Tibial nerve (tissue), 4 donors: ENCODE measurements around the gene TSGA10IP. TPM values are rescaled to one million over a fixed set of nuclear protein-coding genes. Genes with fewer than 3 reads are reported as not detected.

Experiments
- DNase-seq, 2 donors: peaks; one replicate each; pipeline ENCODE4 v3.0.0-alpha.2; 2019; ENCODE audit warnings: low spot score in 2 of 2
- H3K27ac ChIP-seq, 4 donors: fragments of 200-600 bp; sonication (generic) in 3 of 4; one replicate each; pipeline ENCODE4 v1.5.1; 2017 to 2019; ENCODE audit warnings: mild to moderate bottlenecking in 1 of 4
- H3K27me3 ChIP-seq, 2 donors: fragments of 200-600 bp; sonication (generic) in 1 of 2; one replicate each; pipeline versions ENCODE4 v1.5.1 to v1.6.0; 2017 to 2019
- H3K36me3 ChIP-seq, 3 donors: fragments of 200-600 bp; sonication (generic); one replicate each; pipeline ENCODE4 v1.5.1; 2018 to 2019
- H3K4me1 ChIP-seq, 4 donors: fragments of 200-600 bp; sonication (generic) in 3 of 4; one replicate each; pipeline ENCODE4 v1.5.1; 2017 to 2019
- H3K4me3 ChIP-seq, 4 donors: fragments of 200-600 bp; sonication (generic) in 3 of 4; one replicate each; pipeline ENCODE4 v1.5.1; 2017 to 2019; ENCODE audit warnings: mild to moderate bottlenecking in 1 of 4, moderate library complexity in 1 of 4
- H3K9me3 ChIP-seq, 4 donors: fragments of 200-600 bp; sonication (generic) in 3 of 4; one replicate each; pipeline ENCODE4 v1.5.1; 2017 to 2019
- EP300 ChIP-seq, 2 donors: sonication (generic); formaldehyde crosslinking; IDR thresholded peaks; one replicate each; pipeline ENCODE4 v1.6.1; 2017; ENCODE audit warnings: antibody characterized with exemption in 2 of 2, mild to moderate bottlenecking in 1 of 2
- POLR2A ChIP-seq, 2 donors: fragments of 450-650 bp; IDR thresholded peaks; one replicate each; pipeline ENCODE4 v1.6.1; 2017; ENCODE audit warnings: antibody characterized with exemption in 2 of 2, mild to moderate bottlenecking in 2 of 2, moderate library complexity in 2 of 2
- WGBS, 2 donors: methylation state at CpG; one replicate each; pipeline ENCODE4 v1.1.5; 2018; 5-methylcytosine and 5-hydroxymethylcytosine counted together
- total RNA-seq, 4 donors: library from RNA; depleted of rRNA; stranded (reverse); fragments of >200 nt; gene quantifications; one replicate each; pipeline ENCODE4 v1.1.0, GENCODE V29; 2016
- TF ChIP-seq, protein P1 (sequence below), 5 experiments: fragments of 200-600 bp in 3 of 5; fragments of 450-650 bp in 2 of 5; sonication (generic) in 3 of 5; IDR thresholded peaks; one replicate each; pipeline ENCODE4 v1.5.1; 2016 to 2019; ENCODE audit warnings: antibody characterized with exemption in 5 of 5, mild to moderate bottlenecking in 3 of 5, moderate library complexity in 2 of 5

TSGA10IP gene
- total RNA-seq, 4 donors from 2014 or later: not detected

DNA sequence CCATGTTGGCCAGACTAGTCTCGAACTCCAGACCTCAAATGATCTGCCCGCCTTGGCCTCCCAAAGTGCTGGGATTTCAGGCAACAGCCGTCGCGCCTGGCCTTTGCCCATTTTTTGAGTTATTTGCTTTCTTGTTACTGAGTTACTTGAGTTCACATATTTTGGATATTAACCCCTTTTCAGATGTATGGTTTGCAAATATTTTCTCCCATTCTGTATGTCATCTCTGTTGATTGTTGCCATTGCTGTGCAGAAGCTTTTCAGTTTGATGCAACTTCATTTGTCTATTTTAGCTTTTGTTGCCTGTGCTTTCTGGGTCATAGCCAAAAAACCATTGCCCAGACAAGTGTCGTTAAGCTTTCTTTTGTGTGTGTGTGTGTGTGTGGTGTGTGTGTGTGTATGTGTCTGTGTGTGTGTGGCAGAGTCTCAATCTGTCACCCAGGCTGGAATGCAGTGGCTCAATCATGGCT is 6.8 kb downstream of the TSGA10IP start:
- no peak for DNase-seq
- TF ChIP-seq, protein P1, sequence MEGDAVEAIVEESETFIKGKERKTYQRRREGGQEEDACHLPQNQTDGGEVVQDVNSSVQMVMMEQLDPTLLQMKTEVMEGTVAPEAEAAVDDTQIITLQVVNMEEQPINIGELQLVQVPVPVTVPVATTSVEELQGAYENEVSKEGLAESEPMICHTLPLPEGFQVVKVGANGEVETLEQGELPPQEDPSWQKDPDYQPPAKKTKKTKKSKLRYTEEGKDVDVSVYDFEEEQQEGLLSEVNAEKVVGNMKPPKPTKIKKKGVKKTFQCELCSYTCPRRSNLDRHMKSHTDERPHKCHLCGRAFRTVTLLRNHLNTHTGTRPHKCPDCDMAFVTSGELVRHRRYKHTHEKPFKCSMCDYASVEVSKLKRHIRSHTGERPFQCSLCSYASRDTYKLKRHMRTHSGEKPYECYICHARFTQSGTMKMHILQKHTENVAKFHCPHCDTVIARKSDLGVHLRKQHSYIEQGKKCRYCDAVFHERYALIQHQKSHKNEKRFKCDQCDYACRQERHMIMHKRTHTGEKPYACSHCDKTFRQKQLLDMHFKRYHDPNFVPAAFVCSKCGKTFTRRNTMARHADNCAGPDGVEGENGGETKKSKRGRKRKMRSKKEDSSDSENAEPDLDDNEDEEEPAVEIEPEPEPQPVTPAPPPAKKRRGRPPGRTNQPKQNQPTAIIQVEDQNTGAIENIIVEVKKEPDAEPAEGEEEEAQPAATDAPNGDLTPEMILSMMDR (IDR thresholded peaks at IDR 0.05): no peak
- no peak for TF ChIP-seq EP300 (IDR thresholded peaks at IDR 0.05)
- no peak for TF ChIP-seq POLR2A (IDR thresholded peaks at IDR 0.05)
- H3K4me1 ChIP-seq: no peaks in the 10 kb centered on the region
- no peaks in the 10 kb centered on the region for H3K9me3 ChIP-seq
- H3K4me3 ChIP-seq: no peak overlapping the region
- WGBS, 2 donors: 49 to 54% methylated on average over 6 of the region's 6 CpGs
- no peak overlapping the region for H3K27ac ChIP-seq
- peaks cover 0 to 12% of the 10 kb centered on the region in 2 donors for H3K27me3 ChIP-seq
- no peaks in the 10 kb centered on the region for H3K36me3 ChIP-seq

DNA sequence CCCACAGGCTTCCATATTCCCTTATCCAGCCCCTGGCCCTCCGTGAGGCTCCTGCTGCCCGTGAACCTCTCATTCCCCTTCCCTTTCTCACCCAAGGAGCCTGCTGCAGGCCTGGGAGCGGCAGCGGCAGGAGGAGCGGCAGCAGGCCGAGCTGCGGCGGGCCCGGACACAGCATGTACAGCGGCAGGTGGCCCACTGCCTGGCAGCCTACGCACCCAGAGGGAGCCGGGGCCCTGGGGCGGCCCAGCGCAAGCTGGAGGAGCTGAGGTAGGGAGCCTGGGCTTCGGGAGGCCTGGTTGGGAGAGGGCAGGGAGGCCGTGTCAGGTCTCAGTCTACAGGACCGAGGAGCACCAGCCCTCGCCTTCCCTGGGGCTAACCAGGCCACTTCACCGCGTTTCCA is 8.2 kb downstream of the TSGA10IP start:
- peaks cover 0 to 12% of the 10 kb centered on the region in 2 donors for H3K27me3 ChIP-seq
- H3K4me1 ChIP-seq: no peaks in the 10 kb centered on the region
- WGBS, 2 donors: 87 to 88% methylated on average over 13 to 14 of the region's 20 CpGs
- H3K36me3 ChIP-seq: no peaks in the 10 kb centered on the region
- no peak overlapping the region for H3K4me3 ChIP-seq
- no peak for DNase-seq
- H3K27ac ChIP-seq: no peak overlapping the region
- TF ChIP-seq, protein P1 (IDR thresholded peaks at IDR 0.05): no peak
- TF ChIP-seq EP300 (IDR thresholded peaks at IDR 0.05) (no peak), POLR2A (IDR thresholded peaks at IDR 0.05) (no peak)
- no peaks in the 10 kb centered on the region for H3K9me3 ChIP-seq

- Histone ChIP-seq H3K9me3 (no peaks in the 10 kb centered on the region), H3K4me3 (no peak overlapping the region), H3K4me1 (no peaks in the 10 kb centered on the region), H3K36me3 (no peaks in the 10 kb centered on the region), H3K27me3 (peaks cover 0 to 12% of the 10 kb centered on the region in 2 donors), H3K27ac (no peak overlapping the region)
- 72 to 74% methylated on average over 8 of the region's 8 CpGs for WGBS, 2 donors
- DNase-seq: no peak
- TF ChIP-seq EP300 (IDR thresholded peaks at IDR 0.05) (no peak), POLR2A (IDR thresholded peaks at IDR 0.05) (no peak)
- TF ChIP-seq, protein P1 (IDR thresholded peaks at IDR 0.05): no peak
Observed at GRCh38 chr11:65954771-65955170, 9.5 kb downstream of the TSGA10IP start.

- Histone ChIP-seq H3K9me3 (no peaks in the 10 kb centered on the region), H3K36me3 (no peaks in the 10 kb centered on the region), H3K4me3 (no peak overlapping the region), H3K27ac (no peak overlapping the region), H3K27me3 (peaks cover 0 to 12% of the 10 kb centered on the region in 2 donors), H3K4me1 (peaks cover 0 to 17% (median 13%) of the 10 kb centered on the region in 4 donors)
- no peak for DNase-seq
- TF ChIP-seq POLR2A (IDR thresholded peaks at IDR 0.05): no peak
- TF ChIP-seq, protein P1 (IDR thresholded peaks at IDR 0.05): no peak
- WGBS, 2 donors: 64 to 73% methylated on average over 4 of the region's 4 CpGs
Observed at GRCh38 chr11:65958291-65958690, 13.0 kb downstream of the TSGA10IP start.

DNA sequence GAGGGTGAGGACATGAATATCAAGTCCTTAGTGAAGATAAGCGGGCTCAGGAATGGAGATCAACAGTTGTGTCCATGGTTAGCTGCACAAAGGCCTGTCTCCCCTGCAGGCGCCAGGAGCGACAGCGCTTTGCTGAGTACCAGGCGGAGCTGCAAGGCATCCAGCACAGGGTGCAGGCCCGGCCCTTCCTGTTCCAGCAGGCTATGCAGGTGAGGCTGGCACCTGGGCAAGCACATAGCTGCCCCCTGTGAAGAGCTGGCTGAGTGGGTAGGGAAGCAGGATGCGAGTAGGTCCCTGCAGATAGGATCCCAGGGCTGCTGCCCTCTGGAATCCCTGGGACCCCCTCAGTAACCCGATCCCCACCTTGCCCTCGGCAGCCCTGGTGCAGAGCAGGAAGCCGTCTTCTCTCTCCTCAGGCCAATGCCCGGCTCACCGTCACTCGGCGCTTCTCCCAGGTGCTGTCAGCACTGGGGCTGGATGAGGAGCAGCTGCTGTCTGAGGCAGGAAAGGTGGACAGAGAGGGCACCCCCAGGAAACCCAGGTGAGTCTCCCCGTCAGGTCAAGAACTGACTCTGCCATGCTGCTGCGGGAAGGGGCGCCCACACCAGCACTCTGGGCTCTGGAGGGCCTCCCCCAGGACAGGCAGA is 13.6 kb downstream of the TSGA10IP start:
- TF ChIP-seq POLR2A (IDR thresholded peaks at IDR 0.05): no peak
- no peak for TF ChIP-seq EP300 (IDR thresholded peaks at IDR 0.05)
- TF ChIP-seq, protein P1 (IDR thresholded peaks at IDR 0.05): no peak
- no peak for DNase-seq
- H3K27ac ChIP-seq: no peak overlapping the region
- 60 to 68% methylated on average over 9 to 13 of the region's 17 CpGs for WGBS, 2 donors
- peaks cover 0 to 23% (median 20%) of the 10 kb centered on the region in 4 donors for H3K4me1 ChIP-seq
- H3K9me3 ChIP-seq: no peaks in the 10 kb centered on the region
- H3K36me3 ChIP-seq: peaks cover 0 to 3% (median 0%) of the 10 kb centered on the region in 3 donors
- H3K4me3 ChIP-seq: no peak overlapping the region
- H3K27me3 ChIP-seq: peaks cover 0 to 12% of the 10 kb centered on the region in 2 donors
